ENCODE results near the gene DMGDH. TPM values are rescaled to one million over a fixed set of nuclear protein-coding genes. Genes with fewer than 3 reads are reported as not detected.

Gene DMGDH
- total RNA-seq (ENCODE audit: low replicate concordance) = 0.32 and 1.4 TPM in 2 replicates

- peaks cover 5% of the 10 kb centered on the region for H3K27me3 Mint-ChIP-seq (ENCODE audit: insufficient read depth, low read depth)
These were observed at the start of gene DMGDH, which contains the start of gene BHMT2 for GRCh38 chr5:79069488-79070349. TSS of gene DMGDH (minus strand) at chr5:79069674. CDS start at chr5:79069620, 54 bp downstream. TSS of gene BHMT2 (plus strand) at chr5:79069767. CDS start at chr5:79069783, 16 bp downstream.

DNA sequence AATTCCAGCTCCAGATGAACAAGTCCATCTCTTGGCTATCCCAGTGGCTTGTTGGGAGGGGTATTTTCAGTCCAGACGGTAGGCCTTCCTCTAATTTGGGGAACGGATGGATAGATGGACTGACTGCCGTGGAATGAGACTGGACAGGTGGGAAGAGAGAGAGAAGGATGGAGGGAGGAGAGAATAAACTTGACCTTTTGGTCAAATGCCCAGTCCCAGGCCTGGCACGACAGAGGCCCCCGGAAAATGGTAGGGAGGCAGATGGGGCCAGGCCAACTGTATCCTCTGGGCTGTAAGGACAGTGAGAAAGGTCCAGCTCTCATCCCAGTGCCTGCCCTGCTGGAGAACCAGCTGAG lies 43.2 kb upstream of the DMGDH start:
- no peak for TF ChIP-seq EZH2 (IDR thresholded peaks at IDR 0.05)
- no peak for TF ChIP-seq EZH2phosphoT487 (IDR thresholded peaks at IDR 0.05)
- TF ChIP-seq, protein P1, sequence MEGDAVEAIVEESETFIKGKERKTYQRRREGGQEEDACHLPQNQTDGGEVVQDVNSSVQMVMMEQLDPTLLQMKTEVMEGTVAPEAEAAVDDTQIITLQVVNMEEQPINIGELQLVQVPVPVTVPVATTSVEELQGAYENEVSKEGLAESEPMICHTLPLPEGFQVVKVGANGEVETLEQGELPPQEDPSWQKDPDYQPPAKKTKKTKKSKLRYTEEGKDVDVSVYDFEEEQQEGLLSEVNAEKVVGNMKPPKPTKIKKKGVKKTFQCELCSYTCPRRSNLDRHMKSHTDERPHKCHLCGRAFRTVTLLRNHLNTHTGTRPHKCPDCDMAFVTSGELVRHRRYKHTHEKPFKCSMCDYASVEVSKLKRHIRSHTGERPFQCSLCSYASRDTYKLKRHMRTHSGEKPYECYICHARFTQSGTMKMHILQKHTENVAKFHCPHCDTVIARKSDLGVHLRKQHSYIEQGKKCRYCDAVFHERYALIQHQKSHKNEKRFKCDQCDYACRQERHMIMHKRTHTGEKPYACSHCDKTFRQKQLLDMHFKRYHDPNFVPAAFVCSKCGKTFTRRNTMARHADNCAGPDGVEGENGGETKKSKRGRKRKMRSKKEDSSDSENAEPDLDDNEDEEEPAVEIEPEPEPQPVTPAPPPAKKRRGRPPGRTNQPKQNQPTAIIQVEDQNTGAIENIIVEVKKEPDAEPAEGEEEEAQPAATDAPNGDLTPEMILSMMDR (IDR thresholded peaks at IDR 0.05) = no peak
- Mint-ChIP-seq H3K27ac (no peak overlapping the region), H3K27me3 (ENCODE audit: insufficient read depth, low read depth) (peaks cover 34% of the 10 kb centered on the region), H3K4me1 (peaks cover 2% of the 10 kb centered on the region), H3K9me3 (no peaks in the 10 kb centered on the region), H3K4me3 (no peak overlapping the region), H3K36me3 (no peaks in the 10 kb centered on the region)
- peaks cover 56% of the 10 kb centered on the region for H3K27me3 ChIP-seq
- no peak overlapping the region for H3K9ac ChIP-seq
- H2AFZ ChIP-seq (replicated peaks) = no peak overlapping the region
- peak overlapping the region; percentile 58 for H3K4me3 ChIP-seq
- H3K4me1 ChIP-seq = peaks cover 12% of the 10 kb centered on the region
- no peaks in the 10 kb centered on the region for H4K20me1 ChIP-seq (ENCODE audit: low read depth)
- H3F3A ChIP-seq (ENCODE audit: low read depth) = no peaks in the 10 kb centered on the region
- DNase-seq (ENCODE audit: low spot score) = no peak
- H3K36me3 ChIP-seq = no peaks in the 10 kb centered on the region
- H3K27ac ChIP-seq = no peak overlapping the region
- H3K79me2 ChIP-seq (ENCODE audit: low read depth) = no peaks in the 10 kb centered on the region
- H3K9me3 ChIP-seq (ENCODE audit: low read depth) = no peaks in the 10 kb centered on the region
- peak overlapping the region; percentile 98 for H3K4me2 ChIP-seq

More at GRCh38 chr5:79069488-79070349, at the start of gene DMGDH, which contains the start of gene BHMT2:
- Histone ChIP-seq H3K27me3 (no peaks in the 10 kb centered on the region), H4K20me1 (ENCODE audit: low read depth) (no peaks in the 10 kb centered on the region), H3K4me1 (no peaks in the 10 kb centered on the region), H3K9me3 (ENCODE audit: low read depth) (no peaks in the 10 kb centered on the region), H3K79me2 (ENCODE audit: low read depth) (no peaks in the 10 kb centered on the region), H3K9ac (no peak within 1 kb of the TSS), H3K36me3 (no peaks in the 10 kb centered on the region), H3K4me3 (no peak within 1 kb of the TSS), H3F3A (ENCODE audit: low read depth) (no peaks in the 10 kb centered on the region), H3K27ac (no peak within 1 kb of the TSS), H2AFZ (replicated peaks) (no peak within 1 kb of the TSS), H3K4me2 (no peak within 1 kb of the TSS)
- Mint-ChIP-seq H3K9me3 (peaks cover 15% of the 10 kb centered on the region), H3K4me1 (peaks cover 9% of the 10 kb centered on the region), H3K4me3 (no peak within 1 kb of the TSS), H3K36me3 (peaks cover 7% of the 10 kb centered on the region), H3K27ac (no peak within 1 kb of the TSS)
- no peak for TF ChIP-seq EZH2 (IDR thresholded peaks at IDR 0.05)
- no peak for TF ChIP-seq EZH2phosphoT487 (IDR thresholded peaks at IDR 0.05)
- TF ChIP-seq, protein P1 (IDR thresholded peaks at IDR 0.05) = no peak
- no peak for DNase-seq (ENCODE audit: low spot score)

GRCh38 chr5:79111960-79112702 lies 42.7 kb upstream of the DMGDH start:
- peak overlapping the region; percentile 99 for H2AFZ ChIP-seq (replicated peaks)
- no peaks in the 10 kb centered on the region for H3K79me2 ChIP-seq (ENCODE audit: low read depth)
- no peak overlapping the region for H3K27ac ChIP-seq
- H3K27me3 ChIP-seq = peaks cover 56% of the 10 kb centered on the region
- H3K4me3 ChIP-seq = peak overlapping the region; percentile 58
- Mint-ChIP-seq H3K4me1 (peaks cover 2% of the 10 kb centered on the region), H3K4me3 (peak overlapping the region; percentile 78), H3K36me3 (no peaks in the 10 kb centered on the region), H3K9me3 (no peaks in the 10 kb centered on the region), H3K27ac (no peak overlapping the region), H3K27me3 (ENCODE audit: insufficient read depth, low read depth) (peaks cover 34% of the 10 kb centered on the region)
- TF ChIP-seq, protein P1 (IDR thresholded peaks at IDR 0.05) = peak; percentile 30
- peak; percentile 67 for TF ChIP-seq EZH2phosphoT487 (IDR thresholded peaks at IDR 0.05)
- peak; percentile 89 for TF ChIP-seq EZH2 (IDR thresholded peaks at IDR 0.05)
- H3K9me3 ChIP-seq (ENCODE audit: low read depth) = no peaks in the 10 kb centered on the region
- peak overlapping the region; percentile 98 for H3K4me2 ChIP-seq
- no peaks in the 10 kb centered on the region for H4K20me1 ChIP-seq (ENCODE audit: low read depth)
- peaks cover 12% of the 10 kb centered on the region for H3K4me1 ChIP-seq
- no peaks in the 10 kb centered on the region for H3F3A ChIP-seq (ENCODE audit: low read depth)
- no peak overlapping the region for H3K9ac ChIP-seq
- no peaks in the 10 kb centered on the region for H3K36me3 ChIP-seq
- DNase-seq (ENCODE audit: low spot score) = peak; percentile 52

Data from neural progenitor cell (in vitro differentiated cells).